Lung (tissue), 12 donors: ENCODE data around the gene STAT6. TPM values are rescaled to one million over a fixed set of nuclear protein-coding genes. Genes with fewer than 3 reads are reported as not detected.

Experiments
- ATAC-seq: fragments of 200-7000 bp; cut with Tn5 transposase; one replicate; pipeline ENCODE4 v1.9.1; 2020; ENCODE audit warnings: moderate number of reproducible peaks; ENCODE audit not compliant: insufficient read depth, low FRiP score
- DNase-seq, 3 donors: peaks; one replicate each; pipeline ENCODE4 v3.0.0-alpha.2; 2013 to 2017
- H3K27ac ChIP-seq, 2 donors: one replicate each; pipeline ENCODE4 v1.5.1; 2013; ENCODE audit warnings: mild to moderate bottlenecking in 2 of 2, moderate library complexity in 2 of 2, control low read depth in 1 of 2, inconsistent platforms in 1 of 2, low read depth in 1 of 2, low read length in 1 of 2
- H3K27me3 ChIP-seq, 3 donors: one replicate each; pipeline ENCODE4 v1.5.1; 2013; ENCODE audit warnings: low read length in 2 of 3; ENCODE audit not compliant: control insufficient read depth in 3 of 3, insufficient read depth in 3 of 3
- H3K36me3 ChIP-seq, 4 donors: one replicate each; pipeline ENCODE4 v1.5.1; 2013; ENCODE audit warnings: low read length in 4 of 4, mild to moderate bottlenecking in 1 of 4, moderate library complexity in 1 of 4; ENCODE audit not compliant: control insufficient read depth in 4 of 4, insufficient read depth in 4 of 4
- H3K4me1 ChIP-seq, 5 donors: one replicate each; pipeline ENCODE4 v1.5.1; 2013; ENCODE audit warnings: low read length in 5 of 5, mild to moderate bottlenecking in 2 of 5, moderate library complexity in 1 of 5; ENCODE audit not compliant: control insufficient read depth in 5 of 5, insufficient read depth in 5 of 5
- H3K4me3 ChIP-seq: one replicate; pipeline ENCODE4 v1.5.1; 2013; ENCODE audit warnings: mild to moderate bottlenecking, control low read depth, moderate library complexity
- H3K9ac ChIP-seq, 2 donors: one replicate each; pipeline ENCODE4 v1.5.1; 2013; ENCODE audit warnings: low read length in 2 of 2, control low read depth in 1 of 2; ENCODE audit not compliant: insufficient read depth in 1 of 2
- H3K9me3 ChIP-seq, 4 donors: one replicate each; pipeline ENCODE4 v1.5.1; 2013; ENCODE audit warnings: low read length in 3 of 4, mild to moderate bottlenecking in 1 of 4, moderate library complexity in 1 of 4; ENCODE audit not compliant: control insufficient read depth in 4 of 4, insufficient read depth in 3 of 4
- WGBS, 2 donors: extraction: QIAGEN DNeasy Blood & Tissue Kit; methylation state at CpG; one replicate each; pipeline ENCODE4 v1.1.7; 2013; 5-methylcytosine and 5-hydroxymethylcytosine counted together
- polyA plus RNA-seq, 2 donors: library from polyadenylated mRNA; stranded (reverse); fragments of 200-250 nt; gene quantifications; one replicate each; pipeline ENCODE4 v1.2.1, GENCODE V29; 2013
- total RNA-seq, 2 donors: library from RNA; depleted of rRNA in 1 of 2; stranded (reverse); fragments of >200 nt in 1 of 2; gene quantifications; one replicate each; pipeline ENCODE4 v1.2.1, GENCODE V29; 2014 to 2021
- TF ChIP-seq, protein P1 (sequence below): IDR thresholded peaks from 2 replicates; pipeline ENCODE4 v1.5.1; 2012; ENCODE audit warnings: mild to moderate bottlenecking; ENCODE audit errors: control extremely low read depth, extremely low read depth
- donor health status: control.
- donor health status: control.
- donor health status: Bipolar disorder and iron deficiency.
- donor health status: healthy.
- donor health status: DM: yes; HTN: yes; CAD: no.

STAT6 gene
- total and polyA plus RNA-seq, 4 donors: 118 to 216 (median 174) TPM

DNA sequence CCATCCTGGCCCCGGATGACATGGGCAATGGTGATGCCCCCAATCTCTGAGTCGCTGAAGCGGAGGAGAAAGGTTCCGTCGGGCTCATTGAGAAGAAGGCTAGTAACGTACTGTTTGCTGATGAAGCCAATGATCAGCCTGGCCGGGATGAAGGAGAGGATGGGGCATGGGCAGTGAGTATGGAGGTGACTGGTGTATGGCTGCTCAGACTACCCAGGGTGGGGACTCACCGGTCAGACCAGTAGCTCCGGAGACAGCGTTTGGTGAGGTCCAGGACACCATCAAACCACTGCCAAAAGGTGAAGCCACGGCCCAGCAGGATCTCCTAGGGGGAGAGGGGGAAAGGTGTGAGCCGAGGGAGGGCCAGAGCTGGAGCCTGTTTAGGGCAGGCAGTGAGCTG is 11.4 kb downstream of the STAT6 start:
- Histone ChIP-seq H3K27me3 (no peaks in the 10 kb centered on the region), H3K27ac (no peak overlapping the region), H3K36me3 (peaks cover 4 to 65% (median 53%) of the 10 kb centered on the region in 4 donors), H3K9me3 (no peaks in the 10 kb centered on the region), H3K4me3 (no peak overlapping the region), H3K4me1 (peaks cover 0 to 4% (median 0%) of the 10 kb centered on the region in 5 donors), H3K9ac (no peak overlapping the region)
- no peak for ATAC-seq
- WGBS, 2 donors: 87 to 89% methylated on average over 12 of the region's 12 CpGs
- DNase-seq: no peak
- TF ChIP-seq, protein P1, sequence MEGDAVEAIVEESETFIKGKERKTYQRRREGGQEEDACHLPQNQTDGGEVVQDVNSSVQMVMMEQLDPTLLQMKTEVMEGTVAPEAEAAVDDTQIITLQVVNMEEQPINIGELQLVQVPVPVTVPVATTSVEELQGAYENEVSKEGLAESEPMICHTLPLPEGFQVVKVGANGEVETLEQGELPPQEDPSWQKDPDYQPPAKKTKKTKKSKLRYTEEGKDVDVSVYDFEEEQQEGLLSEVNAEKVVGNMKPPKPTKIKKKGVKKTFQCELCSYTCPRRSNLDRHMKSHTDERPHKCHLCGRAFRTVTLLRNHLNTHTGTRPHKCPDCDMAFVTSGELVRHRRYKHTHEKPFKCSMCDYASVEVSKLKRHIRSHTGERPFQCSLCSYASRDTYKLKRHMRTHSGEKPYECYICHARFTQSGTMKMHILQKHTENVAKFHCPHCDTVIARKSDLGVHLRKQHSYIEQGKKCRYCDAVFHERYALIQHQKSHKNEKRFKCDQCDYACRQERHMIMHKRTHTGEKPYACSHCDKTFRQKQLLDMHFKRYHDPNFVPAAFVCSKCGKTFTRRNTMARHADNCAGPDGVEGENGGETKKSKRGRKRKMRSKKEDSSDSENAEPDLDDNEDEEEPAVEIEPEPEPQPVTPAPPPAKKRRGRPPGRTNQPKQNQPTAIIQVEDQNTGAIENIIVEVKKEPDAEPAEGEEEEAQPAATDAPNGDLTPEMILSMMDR: no peak

- Histone ChIP-seq H3K4me3 (no peak overlapping the region), H3K9ac (no peak overlapping the region), H3K4me1 (peaks cover 0 to 8% (median 5%) of the 10 kb centered on the region in 5 donors), H3K36me3 (peaks cover 4 to 65% (median 56%) of the 10 kb centered on the region in 4 donors), H3K27me3 (no peaks in the 10 kb centered on the region), H3K27ac (peak overlapping the region in 1 of 2 donors; percentile 5), H3K9me3 (no peaks in the 10 kb centered on the region)
- WGBS, 2 donors: 64 to 66% methylated on average over 11 of the region's 11 CpGs
- no peak for DNase-seq
- TF ChIP-seq, protein P1: no peak
- no peak for ATAC-seq
Measured at GRCh38 chr12:57099047-57099714, 12.0 kb downstream of the STAT6 start.

DNA sequence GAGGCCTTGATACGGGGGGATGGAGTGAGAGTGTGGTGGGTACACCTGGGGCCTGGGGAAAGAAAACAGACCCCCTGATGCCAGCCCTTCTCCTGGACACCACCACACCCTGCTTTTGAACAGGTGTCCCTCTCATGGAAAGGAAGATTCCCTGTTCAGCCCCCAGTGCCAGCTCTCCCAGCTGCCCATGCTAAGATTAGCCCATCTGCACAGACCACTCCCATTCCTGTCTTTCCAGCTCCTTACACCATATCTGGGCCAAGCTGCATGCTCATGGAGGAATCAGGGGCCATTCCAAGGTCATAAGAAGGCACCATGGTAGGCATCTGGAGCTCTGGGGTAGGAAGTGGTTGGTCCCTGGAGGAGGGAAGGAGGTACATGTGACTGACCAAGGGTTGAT is 12.6 kb downstream of the STAT6 start:
- no peak for ATAC-seq
- TF ChIP-seq, protein P1: no peak
- Histone ChIP-seq H3K27ac (peak overlapping the region in 1 of 2 donors; percentile 5), H3K9me3 (no peaks in the 10 kb centered on the region), H3K4me3 (no peak overlapping the region), H3K36me3 (peaks cover 4 to 61% (median 52%) of the 10 kb centered on the region in 4 donors), H3K9ac (no peak overlapping the region), H3K4me1 (peaks cover 0 to 13% (median 7%) of the 10 kb centered on the region in 5 donors), H3K27me3 (no peaks in the 10 kb centered on the region)
- no peak for DNase-seq
- WGBS, 2 donors: 91 to 94% methylated on average over 1 of the region's 1 CpG

GRCh38 chr12:57097554-57097835 is 13.7 kb downstream of the STAT6 start:
- Histone ChIP-seq H3K27me3 (no peaks in the 10 kb centered on the region), H3K36me3 (peaks cover 4 to 68% (median 53%) of the 10 kb centered on the region in 4 donors), H3K9me3 (no peaks in the 10 kb centered on the region), H3K27ac (no peak overlapping the region), H3K9ac (no peak overlapping the region), H3K4me1 (peaks cover 0 to 19% (median 11%) of the 10 kb centered on the region in 5 donors), H3K4me3 (no peak overlapping the region)
- 92 to 95% methylated on average over 8 of the region's 8 CpGs for WGBS, 2 donors
- DNase-seq (no peak), ATAC-seq (no peak)
- TF ChIP-seq, protein P1: no peak
